H1 (cell line): ENCODE data around the gene PCBP4. TPM values are rescaled to one million over a fixed set of nuclear protein-coding genes. Genes with fewer than 3 reads are reported as not detected.

Experiments used
- BACH1 ChIP-seq: IDR thresholded peaks from 2 replicates; pipeline ENCODE4 v1.6.1; 2012; ENCODE audit warnings: low read length, improper control_type of control experiment
- PHF8 ChIP-seq: fragments of 200-600 bp; sonication (generic); conservative IDR thresholded peaks from 2 replicates; pipeline ENCODE4 v1.7.1; 2012; ENCODE audit warnings: low read depth, mild to moderate bottlenecking, inconsistent platforms, low read length, moderate library complexity
- POLR2A ChIP-seq, 2 experiments: IDR thresholded peaks; 1 replicate in 1 of 2; 2 replicates in 1 of 2; pipeline ENCODE4 v1.6.1; 2011; ENCODE audit warnings: low read depth in 2 of 2, low read length in 2 of 2, mild to moderate bottlenecking in 2 of 2; ENCODE audit errors: control extremely low read depth in 1 of 2
- TAF1 ChIP-seq: IDR thresholded peaks from 2 replicates; pipeline ENCODE4 v1.6.1; 2011; ENCODE audit warnings: mild to moderate bottlenecking, low read depth, low read length
- TBP ChIP-seq: IDR thresholded peaks from 2 replicates; pipeline ENCODE4 v1.6.1; 2011; ENCODE audit warnings: low read depth, low read length, improper control_type of control experiment
- polyA plus RNA-seq, 7 experiments: library from polyadenylated mRNA; depleted of rRNA in 3 of 7; stranded (reverse) in 5 of 7; unstranded in 2 of 7; fragments of >200 nt in 5 of 7; fragments of 200-250 nt in 2 of 7; gene quantifications; 1 replicate in 5 of 7; 2 replicates in 1 of 7; 4 replicates in 1 of 7; pipeline versions ENCODE4 v1.2.1 to v1.2.3, GENCODE V29; 2011 to 2013; ENCODE audit warnings: missing spikeins in 2 of 7, mixed read lengths in 2 of 7
- total RNA-seq: library from RNA; stranded (reverse); fragmentation: NEBNext Ultra II Directional; extraction: Animal tissue kit (Norgen Biotek cat#: 25700); gene quantifications from 2 replicates; pipeline ENCODE4 v1.2.1, GENCODE V29; 2021
- TF ChIP-seq, protein P1 (sequence below): fragments of 300-600 bp; sonication (generic); IDR thresholded peaks from 2 replicates; pipeline ENCODE4 v1.7.1; 2012; ENCODE audit warnings: low read length, moderate library complexity, mild to moderate bottlenecking, inconsistent platforms; ENCODE audit not compliant: insufficient replicate concordance

Gene PCBP4
- total and polyA plus RNA-seq, 2 of the 8 experiments (the other 6 are each of a cell fraction or from before 2014, with no cell fraction given) = 16.4 to 34.1 TPM

DNA sequence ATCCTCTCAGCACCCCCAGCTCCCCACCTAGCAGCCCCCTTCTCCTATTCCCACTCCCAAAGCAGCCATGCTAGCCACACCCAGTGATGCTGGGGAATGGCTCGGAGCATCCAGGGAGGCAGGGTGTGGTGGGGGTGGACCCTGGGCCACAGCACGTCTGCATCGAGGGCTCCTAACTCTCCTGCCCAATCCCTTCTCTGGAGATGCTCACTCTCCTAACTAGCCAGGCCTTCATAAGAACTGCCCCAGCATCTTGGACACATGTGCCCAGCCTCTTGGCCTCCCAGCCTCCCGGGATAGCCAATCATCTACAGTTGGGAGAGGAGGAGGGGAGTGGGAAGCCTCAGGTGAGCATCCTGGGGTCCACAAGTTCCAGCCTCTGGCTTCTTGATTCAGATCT is 2.7 kb downstream of the PCBP4 start (continued):
- TF ChIP-seq, protein P1, sequence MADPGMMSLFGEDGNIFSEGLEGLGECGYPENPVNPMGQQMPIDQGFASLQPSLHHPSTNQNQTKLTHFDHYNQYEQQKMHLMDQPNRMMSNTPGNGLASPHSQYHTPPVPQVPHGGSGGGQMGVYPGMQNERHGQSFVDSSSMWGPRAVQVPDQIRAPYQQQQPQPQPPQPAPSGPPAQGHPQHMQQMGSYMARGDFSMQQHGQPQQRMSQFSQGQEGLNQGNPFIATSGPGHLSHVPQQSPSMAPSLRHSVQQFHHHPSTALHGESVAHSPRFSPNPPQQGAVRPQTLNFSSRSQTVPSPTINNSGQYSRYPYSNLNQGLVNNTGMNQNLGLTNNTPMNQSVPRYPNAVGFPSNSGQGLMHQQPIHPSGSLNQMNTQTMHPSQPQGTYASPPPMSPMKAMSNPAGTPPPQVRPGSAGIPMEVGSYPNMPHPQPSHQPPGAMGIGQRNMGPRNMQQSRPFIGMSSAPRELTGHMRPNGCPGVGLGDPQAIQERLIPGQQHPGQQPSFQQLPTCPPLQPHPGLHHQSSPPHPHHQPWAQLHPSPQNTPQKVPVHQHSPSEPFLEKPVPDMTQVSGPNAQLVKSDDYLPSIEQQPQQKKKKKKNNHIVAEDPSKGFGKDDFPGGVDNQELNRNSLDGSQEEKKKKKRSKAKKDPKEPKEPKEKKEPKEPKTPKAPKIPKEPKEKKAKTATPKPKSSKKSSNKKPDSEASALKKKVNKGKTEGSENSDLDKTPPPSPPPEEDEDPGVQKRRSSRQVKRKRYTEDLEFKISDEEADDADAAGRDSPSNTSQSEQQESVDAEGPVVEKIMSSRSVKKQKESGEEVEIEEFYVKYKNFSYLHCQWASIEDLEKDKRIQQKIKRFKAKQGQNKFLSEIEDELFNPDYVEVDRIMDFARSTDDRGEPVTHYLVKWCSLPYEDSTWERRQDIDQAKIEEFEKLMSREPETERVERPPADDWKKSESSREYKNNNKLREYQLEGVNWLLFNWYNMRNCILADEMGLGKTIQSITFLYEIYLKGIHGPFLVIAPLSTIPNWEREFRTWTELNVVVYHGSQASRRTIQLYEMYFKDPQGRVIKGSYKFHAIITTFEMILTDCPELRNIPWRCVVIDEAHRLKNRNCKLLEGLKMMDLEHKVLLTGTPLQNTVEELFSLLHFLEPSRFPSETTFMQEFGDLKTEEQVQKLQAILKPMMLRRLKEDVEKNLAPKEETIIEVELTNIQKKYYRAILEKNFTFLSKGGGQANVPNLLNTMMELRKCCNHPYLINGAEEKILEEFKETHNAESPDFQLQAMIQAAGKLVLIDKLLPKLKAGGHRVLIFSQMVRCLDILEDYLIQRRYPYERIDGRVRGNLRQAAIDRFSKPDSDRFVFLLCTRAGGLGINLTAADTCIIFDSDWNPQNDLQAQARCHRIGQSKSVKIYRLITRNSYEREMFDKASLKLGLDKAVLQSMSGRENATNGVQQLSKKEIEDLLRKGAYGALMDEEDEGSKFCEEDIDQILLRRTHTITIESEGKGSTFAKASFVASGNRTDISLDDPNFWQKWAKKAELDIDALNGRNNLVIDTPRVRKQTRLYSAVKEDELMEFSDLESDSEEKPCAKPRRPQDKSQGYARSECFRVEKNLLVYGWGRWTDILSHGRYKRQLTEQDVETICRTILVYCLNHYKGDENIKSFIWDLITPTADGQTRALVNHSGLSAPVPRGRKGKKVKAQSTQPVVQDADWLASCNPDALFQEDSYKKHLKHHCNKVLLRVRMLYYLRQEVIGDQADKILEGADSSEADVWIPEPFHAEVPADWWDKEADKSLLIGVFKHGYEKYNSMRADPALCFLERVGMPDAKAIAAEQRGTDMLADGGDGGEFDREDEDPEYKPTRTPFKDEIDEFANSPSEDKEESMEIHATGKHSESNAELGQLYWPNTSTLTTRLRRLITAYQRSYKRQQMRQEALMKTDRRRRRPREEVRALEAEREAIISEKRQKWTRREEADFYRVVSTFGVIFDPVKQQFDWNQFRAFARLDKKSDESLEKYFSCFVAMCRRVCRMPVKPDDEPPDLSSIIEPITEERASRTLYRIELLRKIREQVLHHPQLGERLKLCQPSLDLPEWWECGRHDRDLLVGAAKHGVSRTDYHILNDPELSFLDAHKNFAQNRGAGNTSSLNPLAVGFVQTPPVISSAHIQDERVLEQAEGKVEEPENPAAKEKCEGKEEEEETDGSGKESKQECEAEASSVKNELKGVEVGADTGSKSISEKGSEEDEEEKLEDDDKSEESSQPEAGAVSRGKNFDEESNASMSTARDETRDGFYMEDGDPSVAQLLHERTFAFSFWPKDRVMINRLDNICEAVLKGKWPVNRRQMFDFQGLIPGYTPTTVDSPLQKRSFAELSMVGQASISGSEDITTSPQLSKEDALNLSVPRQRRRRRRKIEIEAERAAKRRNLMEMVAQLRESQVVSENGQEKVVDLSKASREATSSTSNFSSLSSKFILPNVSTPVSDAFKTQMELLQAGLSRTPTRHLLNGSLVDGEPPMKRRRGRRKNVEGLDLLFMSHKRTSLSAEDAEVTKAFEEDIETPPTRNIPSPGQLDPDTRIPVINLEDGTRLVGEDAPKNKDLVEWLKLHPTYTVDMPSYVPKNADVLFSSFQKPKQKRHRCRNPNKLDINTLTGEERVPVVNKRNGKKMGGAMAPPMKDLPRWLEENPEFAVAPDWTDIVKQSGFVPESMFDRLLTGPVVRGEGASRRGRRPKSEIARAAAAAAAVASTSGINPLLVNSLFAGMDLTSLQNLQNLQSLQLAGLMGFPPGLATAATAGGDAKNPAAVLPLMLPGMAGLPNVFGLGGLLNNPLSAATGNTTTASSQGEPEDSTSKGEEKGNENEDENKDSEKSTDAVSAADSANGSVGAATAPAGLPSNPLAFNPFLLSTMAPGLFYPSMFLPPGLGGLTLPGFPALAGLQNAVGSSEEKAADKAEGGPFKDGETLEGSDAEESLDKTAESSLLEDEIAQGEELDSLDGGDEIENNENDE = no peak
- TF ChIP-seq BACH1 (no peak), TAF1 (no peak), PHF8 (no peak), POLR2A (IDR thresholded peaks at IDR 0.05; ENCODE audit: control extremely low read depth in 1 of 2, low read depth in 2 of 2, low read length in 2 of 2) (no peak), TBP (no peak)
- TF ChIP-seq, all 59 proteins: peak for 0
